HCT116 (cell line): ENCODE measurements around the gene PRDM1. TPM values are rescaled to one million over a fixed set of nuclear protein-coding genes. Genes with fewer than 3 reads are reported as not detected.

Experiments used
- ATAC-seq: fragments of 200-7000 bp; cut with Tn5 transposase; 2 replicates; pipeline ENCODE4 v1.9.1; 2020; ENCODE audit warnings: mild to moderate bottlenecking, moderate library complexity
- Bru-seq: library from RNA; stranded (reverse); fragments of 400-500 nt; gene quantifications from one replicate; lab custom pipeline; 2021; lab: Mats Ljungman, UMichigan
- BruChase-seq, 2 experiments: library from RNA; stranded (reverse); fragments of 400-500 nt; gene quantifications; one replicate each; lab custom pipeline; 2021; lab: Mats Ljungman, UMichigan
- BruUV-seq: library from RNA; stranded (reverse); fragments of 400-500 nt; replicated peaks from 2 replicates; lab custom pipeline; 2021; lab: Mats Ljungman, UMichigan
- CTCF ChIA-PET: fragments of 300-600 bp; sonication (Branson Sonifier 250); formaldehyde crosslinking; loops from one replicate; lab custom pipeline; 2021; ENCODE audit warnings: antibody characterized with exemption; lab: Charles Lee
- POLR2A ChIA-PET: fragments of 300-600, 350-600 bp; sonication (Branson Sonifier 250); formaldehyde crosslinking; loops from one replicate; lab custom pipeline; 2021; ENCODE audit warnings: antibody characterized with exemption; lab: Charles Lee
- RAD21 ChIA-PET, 2 experiments: fragments of 300-600 bp; sonication (Branson Sonifier 250); formaldehyde crosslinking; loops; one replicate each; lab custom pipeline; 2023; ENCODE audit warnings: low total read pairs in 2 of 2; ENCODE audit not compliant: uncharacterized antibody in 2 of 2, unreplicated experiment in 2 of 2, low non-redundant PET in 1 of 2; lab: Charles Lee
- DNase-seq: peaks from one replicate; pipeline ENCODE4 v3.0.0-alpha.2; 2010; ENCODE audit warnings: low read depth, low spot score
- H2AFZ ChIP-seq: fragments of 200-600 bp; shearing (Covaris generic), sonication (generic); 2 replicates; pipeline ENCODE4 v1.6.1; 2017; ENCODE audit warnings: low read depth, mixed run types, mixed read lengths, antibody characterized with exemption, low read length; ENCODE audit not compliant: poor library complexity, severe bottlenecking
- H3K27ac ChIP-seq: 2 replicates; pipeline ENCODE4 v1.5.1; 2012; ENCODE audit warnings: low read depth, low read length
- H3K27me3 ChIP-seq: fragments of 200-600 bp; sonication (generic); 2 replicates; pipeline ENCODE4 v1.6.1; 2016; ENCODE audit warnings: mixed run types, low read length, mixed read lengths; ENCODE audit not compliant: insufficient read depth
- H3K36me3 ChIP-seq, 2 experiments: fragments of 200-500 bp in 1 of 2; fragments of 200-600 bp in 1 of 2; sonication (Bioruptor generic) in 1 of 2; sonication (generic) in 1 of 2; 2 replicates each; pipeline versions ENCODE4 v1.5.1 to v1.6.1; 2014 to 2016; ENCODE audit warnings: low read length in 2 of 2, inconsistent platforms in 1 of 2, mixed read lengths in 1 of 2, mixed run types in 1 of 2; ENCODE audit not compliant: insufficient read depth in 2 of 2, control insufficient read depth in 1 of 2
- H3K4me1 ChIP-seq, 2 experiments: fragments of 200-600 bp in 1 of 2; sonication (generic) in 1 of 2; 2 replicates each; pipeline versions ENCODE4 v1.5.1 to v1.6.1; 2012 to 2017; ENCODE audit warnings: low read length in 2 of 2, inconsistent platforms in 1 of 2, mild to moderate bottlenecking in 1 of 2, mixed read lengths in 1 of 2, mixed run types in 1 of 2, moderate library complexity in 1 of 2; ENCODE audit not compliant: insufficient read depth in 2 of 2, control insufficient read depth in 1 of 2
- H3K4me2 ChIP-seq: fragments of 200-600 bp; sonication (generic); 2 replicates; pipeline ENCODE4 v1.6.1; 2017; ENCODE audit warnings: mixed run types, low read length, mixed read lengths
- H3K4me3 ChIP-seq, 2 experiments: fragments of 200-600 bp in 1 of 2; sonication (generic) in 1 of 2; replicated peaks in 1 of 2; 2 replicates each; pipeline ENCODE4 v1.5.1; 2011 to 2016; ENCODE audit warnings: low read length in 2 of 2, control low read depth in 1 of 2, low read depth in 1 of 2, mild to moderate bottlenecking in 1 of 2, mixed read lengths in 1 of 2, mixed run types in 1 of 2
- H3K79me2 ChIP-seq: fragments of 200-600 bp; sonication (generic); 2 replicates; pipeline ENCODE4 v1.6.1; 2017; ENCODE audit warnings: mild to moderate bottlenecking, mixed run types, low read length, moderate library complexity, mixed read lengths; ENCODE audit not compliant: insufficient read depth
- H3K9ac ChIP-seq: fragments of 200-600 bp; sonication (generic); 2 replicates; pipeline ENCODE4 v1.6.1; 2016; ENCODE audit warnings: low read length, mixed read lengths
- H3K9me2 ChIP-seq: fragments of 200-600 bp; sonication (generic), shearing (Covaris generic); 2 replicates; pipeline ENCODE4 v1.6.1; 2017; ENCODE audit warnings: mixed run types, mild to moderate bottlenecking, moderate library complexity; ENCODE audit not compliant: insufficient read depth
- H3K9me3 ChIP-seq, 2 experiments: fragments of 200-500 bp in 1 of 2; fragments of 200-600 bp in 1 of 2; sonication (Bioruptor generic) in 1 of 2; sonication (generic) in 1 of 2; 2 replicates each; pipeline ENCODE4 v1.6.1; 2014 to 2017; ENCODE audit warnings: low read length in 2 of 2, mixed read lengths in 2 of 2, inconsistent platforms in 1 of 2, low read depth in 1 of 2, mild to moderate bottlenecking in 1 of 2, mixed run types in 1 of 2, moderate library complexity in 1 of 2; ENCODE audit not compliant: control insufficient read depth in 1 of 2, insufficient read depth in 1 of 2
- H4K20me1 ChIP-seq: fragments of 200-600 bp; sonication (generic), shearing (Covaris generic); 2 replicates; pipeline ENCODE4 v1.6.1; 2017; ENCODE audit warnings: mixed run types, mild to moderate bottlenecking, moderate library complexity; ENCODE audit not compliant: insufficient read depth
- CBX3 ChIP-seq: IDR thresholded peaks from 2 replicates; pipeline ENCODE4 v1.6.1; 2012; ENCODE audit warnings: low read depth
- CEBPB ChIP-seq: IDR thresholded peaks from 2 replicates; pipeline ENCODE4 v1.6.1; 2012; ENCODE audit warnings: low read depth
- CTCF ChIP-seq, 3 experiments: fragments of 200-600 bp in 1 of 3; sonication (generic) in 1 of 3; IDR thresholded peaks in 2 of 3; conservative IDR thresholded peaks in 1 of 3; 2 replicates each; pipeline ENCODE4 v1.5.1; 2012 to 2017; ENCODE audit warnings: low read depth in 2 of 3, low read length in 2 of 3, antibody characterized with exemption in 1 of 3, borderline replicate concordance in 1 of 3, control low read depth in 1 of 3, mild to moderate bottlenecking in 1 of 3, mixed read lengths in 1 of 3, mixed run types in 1 of 3, moderate library complexity in 1 of 3; ENCODE audit not compliant: insufficient read depth in 1 of 3
- EZH2 ChIP-seq: fragments of 200-600 bp; sonication (generic); IDR thresholded peaks from 2 replicates; pipeline ENCODE4 v1.6.1; 2017; ENCODE audit warnings: antibody characterized with exemption, mixed run types
- POLR2A ChIP-seq: IDR thresholded peaks from 2 replicates; pipeline ENCODE4 v1.7.0; 2011; ENCODE audit warnings: borderline replicate concordance; ENCODE audit not compliant: insufficient read depth, insufficient read length; ENCODE audit errors: extremely low read depth
- POLR2AphosphoS5 ChIP-seq: IDR thresholded peaks from 2 replicates; pipeline ENCODE4 v1.6.1; 2011; ENCODE audit warnings: mild to moderate bottlenecking, low read depth, low read length, moderate library complexity
- RAD21 ChIP-seq: IDR thresholded peaks from 2 replicates; pipeline ENCODE4 v1.6.1; 2012; ENCODE audit warnings: low read depth, mild to moderate bottlenecking
- SIN3A ChIP-seq: IDR thresholded peaks from 2 replicates; pipeline ENCODE4 v1.6.1; 2012; ENCODE audit warnings: low read depth
- SP1 ChIP-seq: IDR thresholded peaks from 2 replicates; pipeline ENCODE4 v1.6.1; 2012; ENCODE audit warnings: low read depth
- ZFX ChIP-seq: fragments of 450-650 bp; IDR thresholded peaks from 2 replicates; pipeline ENCODE4 v1.6.1; 2017
- intact Hi-C: fragments of 100-400 bp; cut with micrococcal nuclease; formaldehyde crosslinking; loops from 2 replicates; pipeline ENCODE4 v1.10.0; 2022
- long read RNA-seq: library from polyadenylated mRNA; unstranded; transcript quantifications from one replicate; pipeline ENCODE4 v2.0.0, GENCODE V29; 2021; ENCODE audit not compliant: unreplicated experiment
- polyA plus RNA-seq: library from polyadenylated mRNA; unstranded; fragments of >200 nt; gene quantifications from 2 replicates; pipeline ENCODE4 v1.2.1, GENCODE V29; 2012; ENCODE audit warnings: missing spikeins
- total RNA-seq: library from RNA; stranded (reverse); gene quantifications from one replicate; pipeline ENCODE4 v1.2.1, GENCODE V29; 2021; ENCODE audit not compliant: unreplicated experiment
- TF ChIP-seq, protein P1 (sequence below): IDR thresholded peaks from 2 replicates; pipeline ENCODE4 v1.6.1; 2012

Gene PRDM1
- total RNA-seq, result 3.4 TPM
- 1.3 and 2.6 TPM in 2 replicates for polyA plus RNA-seq
- percentile 57 among the genes with signal in this experiment for Bru-seq, nascent RNA
- percentile 28 among the genes with signal in this experiment for BruChase-seq, experiment 1, labeled RNA remaining after a 6-hour chase
- percentile 35 among the genes with signal in this experiment for BruChase-seq, experiment 2, labeled RNA remaining after a 2-hour chase
- long read RNA-seq, full-length matches to known transcripts, result 1 of 4 reads
- long read RNA-seq, partial matches to known transcripts, result 2 of 4 reads
- long read RNA-seq, other reads (novel, unspliced or antisense), result 1 of 4 reads

- peaks cover 17 to 31% of the 10 kb centered on the region in 2 experiments for H3K4me1 ChIP-seq
Observed at GRCh38 chr6:106085984-106086813, at the start of gene PRDM1. PRDM1 (plus strand) TSS chr6:106086336; CDS start chr6:106086554, 218 bp downstream.

More at GRCh38 chr6:106085984-106086813, at the start of gene PRDM1:
- no peaks in the 10 kb centered on the region for H4K20me1 ChIP-seq
- H3K27ac ChIP-seq, result peak within 1 kb of the TSS; percentile 52
- H2AFZ ChIP-seq, result peak within 1 kb of the TSS; percentile 79
- TF ChIP-seq EZH2 (no peak), SIN3A (peak; percentile 78), POLR2AphosphoS5 (peak; percentile 69), RAD21 (peak; percentile 46), SP1 (peak; percentile 47), POLR2A (no peak), CBX3 (peak; percentile 60; the same call in 1 of the 2 replicates), ZFX (no peak), CTCF (IDR thresholded peaks at IDR 0.05 in 2 of 3, conservative IDR thresholded peaks at IDR 0.05 in 1 of 3; ENCODE audit: borderline replicate concordance in 1 of 3, insufficient read depth in 1 of 3, low read depth in 2 of 3, low read length in 2 of 3) (peak in 2 of 3 experiments; percentile 11 to 28; a peak in 1 of 6 replicates), CEBPB (no peak)
- TF ChIP-seq, protein P1, sequence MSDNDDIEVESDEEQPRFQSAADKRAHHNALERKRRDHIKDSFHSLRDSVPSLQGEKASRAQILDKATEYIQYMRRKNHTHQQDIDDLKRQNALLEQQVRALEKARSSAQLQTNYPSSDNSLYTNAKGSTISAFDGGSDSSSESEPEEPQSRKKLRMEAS, result peak; percentile 86
- TF ChIP-seq, all 23 proteins: peak for 7
- peak within 1 kb of the TSS; percentile 50 for H3K9ac ChIP-seq
- H3K27me3 ChIP-seq, result no peaks in the 10 kb centered on the region
- ChIA-PET RAD21 (interaction anchor here (0.7 to 1.2 kb wide), 2 partner anchors 9 to 137 kb away, joined by 4 read pairs; no protein-coding TSS in a partner anchor), CTCF (interaction anchor here (1.0 to 2.4 kb wide), 6 partner anchors 13 to 999 kb away, joined by 3 to 8 read pairs (median 5); no protein-coding TSS in a partner anchor), POLR2A (interaction anchor here (0.6 to 0.8 kb wide), 3 partner anchors 55 to 598 kb away, joined by 3 read pairs; no protein-coding TSS in a partner anchor)
- H3K79me2 ChIP-seq, result no peaks in the 10 kb centered on the region
- H3K9me3 ChIP-seq, result no peaks in the 10 kb centered on the region
- peak; percentile 81 for DNase-seq
- H3K4me3 ChIP-seq, result peak within 1 kb of the TSS; percentile 47 to 57
- peak; percentile 91 for ATAC-seq
- H3K4me2 ChIP-seq, result peak within 1 kb of the TSS; percentile 82
- intact Hi-C loops, result loop anchor here (1.0 to 5.0 kb wide), 5 partner anchors 94 to 655 kb away; no protein-coding TSS in a partner anchor
- no peaks in the 10 kb centered on the region for H3K9me2 ChIP-seq
- no peaks in the 10 kb centered on the region for H3K36me3 ChIP-seq
- no TSS peak for BruUV-seq
